CD4-positive, alpha-beta T cell treated with Interleukin-6 for 4 hours (primary cell): Measurements from ENCODE around the gene NRAP.

Experiments
- DNase-seq: peaks from one replicate; pipeline ENCODE4 v3.0.0-alpha.2; 2020; ENCODE audit warnings: mixed read lengths

NRAP gene

GRCh38 chr10:113639966-113640365 lies 23.9 kb downstream of the NRAP start:
- DNase-seq = no peak

DNA sequence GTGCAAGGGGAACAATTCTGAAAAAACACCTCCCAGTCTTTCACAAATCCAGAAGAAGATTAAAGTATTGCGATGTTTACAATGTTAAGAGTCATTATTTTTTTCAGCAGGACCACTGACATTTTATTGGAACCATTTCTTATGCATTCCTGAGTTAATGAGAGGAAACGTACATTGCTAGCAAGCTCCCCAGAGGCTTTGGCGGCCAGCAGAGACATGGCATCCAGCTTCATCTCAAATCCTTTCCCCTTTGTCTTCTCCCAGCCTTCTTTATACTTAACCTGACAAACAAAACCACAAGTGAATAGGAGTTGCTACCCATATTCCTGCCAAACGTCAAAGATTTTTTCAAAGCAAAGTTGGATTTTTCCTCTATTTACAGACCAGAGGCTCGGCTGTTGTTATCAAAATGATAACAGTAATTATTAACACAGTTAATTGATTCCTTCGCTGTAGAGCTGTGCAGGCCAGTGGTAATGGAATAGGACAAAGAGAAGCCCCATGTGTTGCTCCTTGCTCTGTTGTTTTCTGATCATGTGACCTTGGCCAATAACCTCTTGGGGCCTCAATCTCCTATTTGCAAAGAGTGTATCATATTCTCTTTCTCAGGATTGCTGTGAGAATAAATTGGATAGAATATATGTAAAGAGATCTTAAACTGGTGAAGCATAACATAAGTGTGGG lies 32.0 kb downstream of the NRAP start:
- DNase-seq = no peak

DNA sequence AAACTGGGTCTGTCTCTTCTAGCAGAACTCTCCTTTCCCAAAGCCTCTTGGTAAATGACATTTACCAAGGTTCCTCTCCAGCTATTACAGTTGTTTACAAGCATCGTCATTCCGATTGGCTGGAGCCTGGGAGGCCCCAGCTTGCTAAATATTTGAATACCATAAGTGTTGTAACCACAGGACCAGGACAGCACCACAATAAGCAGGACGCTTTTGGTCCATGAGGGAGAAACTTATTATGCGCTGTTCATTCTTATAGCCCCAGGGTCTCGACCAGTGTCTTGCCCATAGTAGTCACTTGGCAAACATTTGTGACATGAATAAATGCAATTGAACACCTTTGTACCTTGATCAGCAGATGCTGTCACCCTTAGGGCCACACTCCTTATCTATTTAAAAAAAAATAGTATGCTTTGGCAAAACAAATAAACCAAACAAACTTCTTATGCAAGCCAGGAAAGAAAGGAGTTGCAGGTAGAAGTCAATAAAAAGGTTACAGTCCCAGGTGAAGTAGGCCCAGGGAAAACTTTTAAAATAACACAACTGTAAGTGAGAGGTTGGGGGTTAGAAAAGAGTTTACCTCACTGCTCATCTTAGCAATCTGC lies 32.8 kb downstream of the NRAP start:
- DNase-seq = no peak

- DNase-seq = no peak
Measured at GRCh38 chr10:113628607-113629153, 35.2 kb downstream of the NRAP start.

DNA sequence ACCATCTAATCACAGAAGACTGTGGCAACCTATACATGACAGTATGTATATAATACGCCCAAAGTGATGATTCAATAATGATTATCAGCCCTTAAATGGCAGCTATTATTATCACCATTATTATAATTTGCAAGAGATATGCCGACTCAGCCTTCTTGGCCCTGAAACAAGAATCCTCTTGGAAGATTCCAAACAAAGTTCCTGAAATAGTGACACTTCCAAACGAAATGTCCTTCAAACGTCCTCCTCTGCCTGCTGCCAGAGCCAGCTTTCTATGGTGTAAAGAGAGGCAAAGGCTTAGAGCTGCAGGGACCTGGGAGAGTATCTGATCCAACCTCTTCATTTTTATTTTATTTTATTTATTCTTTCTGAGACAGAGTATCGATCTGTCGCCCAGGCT lies 36.0 kb downstream of the NRAP start:
- no peak for DNase-seq

- DNase-seq = no peak
Measured at GRCh38 chr10:113626809-113627355, 37.0 kb downstream of the NRAP start.

GRCh38 chr10:113625461-113626186 lies 38.2 kb downstream of the NRAP start:
- DNase-seq = no peak

DNA sequence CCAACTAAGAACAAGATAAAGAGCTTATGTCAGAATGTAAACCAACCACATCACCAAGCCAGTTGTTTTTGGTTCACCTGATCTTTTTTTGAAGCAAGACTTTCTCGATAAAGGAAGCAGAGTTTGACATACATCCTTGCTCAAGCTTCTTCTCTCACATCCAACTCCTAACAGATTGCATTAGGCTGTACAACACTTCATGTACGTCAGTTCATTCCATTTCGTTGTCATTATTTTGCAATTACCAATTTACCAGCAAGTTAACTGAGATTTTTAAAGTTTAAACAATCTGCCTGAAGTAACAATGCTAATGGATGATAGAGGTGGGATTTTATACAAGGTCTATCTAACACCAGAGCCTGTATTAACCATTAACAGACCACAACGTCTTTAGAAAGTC lies 41.0 kb downstream of the NRAP start:
- no peak for DNase-seq

- no peak for DNase-seq
Measured at GRCh38 chr10:113621799-113622198, 42.0 kb downstream of the NRAP start.

GRCh38 chr10:113620936-113621335 lies 42.9 kb downstream of the NRAP start:
- no peak for DNase-seq

DNA sequence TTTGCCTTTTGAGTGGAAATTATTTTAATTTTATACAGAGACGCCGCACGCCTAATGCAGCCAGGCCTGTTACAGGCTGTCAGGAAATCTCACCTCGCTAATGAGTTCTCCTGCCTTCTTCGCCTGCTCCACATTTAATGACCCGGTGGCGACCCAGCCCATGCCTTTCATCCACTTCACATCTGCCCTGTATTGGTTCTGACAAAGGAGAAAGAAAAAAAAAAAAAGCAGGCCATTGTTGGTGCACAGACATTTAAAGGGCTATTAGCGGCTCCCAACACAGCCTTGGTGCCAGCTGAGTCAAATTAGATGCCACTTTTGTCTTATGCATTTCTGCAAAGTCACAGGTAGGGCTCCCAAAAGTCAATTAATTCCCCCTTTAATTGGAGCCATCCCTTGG lies 43.3 kb downstream of the NRAP start:
- DNase-seq = no peak

- no peak for DNase-seq
Measured at GRCh38 chr10:113619401-113619800, 44.4 kb downstream of the NRAP start.

DNA sequence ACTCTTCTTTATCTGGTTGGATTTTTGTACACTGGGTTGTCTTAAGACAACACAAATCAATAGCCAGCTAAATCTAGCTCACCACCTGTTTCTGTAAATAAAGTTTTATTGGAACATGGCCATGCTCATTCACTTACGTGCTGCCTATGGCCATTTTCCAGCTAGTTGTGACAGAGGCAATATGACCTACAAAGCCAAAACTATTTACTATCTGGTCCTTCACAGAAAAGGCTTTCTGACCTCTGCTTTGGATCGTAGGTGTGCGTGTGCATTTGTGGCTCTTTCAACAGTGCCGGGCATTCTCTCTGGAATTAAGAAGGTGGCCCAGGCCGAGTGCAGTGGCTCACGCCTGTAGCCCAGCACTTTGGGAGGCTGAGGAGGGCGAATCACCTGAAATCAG lies 45.5 kb downstream of the NRAP start:
- no peak for DNase-seq

DNA sequence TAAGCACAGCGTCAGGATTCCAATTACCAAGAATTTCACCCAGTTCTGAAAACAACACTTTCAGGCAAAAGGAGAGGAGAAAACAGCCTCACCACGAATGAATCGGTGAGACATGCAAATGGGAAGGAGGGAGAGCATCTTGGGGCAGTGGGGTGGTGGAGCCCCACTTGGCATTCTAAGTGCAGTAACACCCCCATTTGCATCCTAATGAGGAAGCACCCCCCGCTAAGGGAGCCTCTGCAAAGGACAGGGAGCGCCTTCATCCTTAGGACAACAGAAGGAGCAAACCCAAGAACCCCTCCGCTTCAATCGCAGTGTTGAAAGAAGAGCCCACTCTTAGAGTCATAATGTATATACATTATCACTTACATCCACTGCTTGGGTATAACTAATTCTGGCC lies 46.8 kb downstream of the NRAP start:
- no peak for DNase-seq

- no peak for DNase-seq
Measured at GRCh38 chr10:113616244-113617074, 47.4 kb downstream of the NRAP start.

GRCh38 chr10:113613977-113614690 lies 49.7 kb downstream of the NRAP start:
- no peak for DNase-seq

DNA sequence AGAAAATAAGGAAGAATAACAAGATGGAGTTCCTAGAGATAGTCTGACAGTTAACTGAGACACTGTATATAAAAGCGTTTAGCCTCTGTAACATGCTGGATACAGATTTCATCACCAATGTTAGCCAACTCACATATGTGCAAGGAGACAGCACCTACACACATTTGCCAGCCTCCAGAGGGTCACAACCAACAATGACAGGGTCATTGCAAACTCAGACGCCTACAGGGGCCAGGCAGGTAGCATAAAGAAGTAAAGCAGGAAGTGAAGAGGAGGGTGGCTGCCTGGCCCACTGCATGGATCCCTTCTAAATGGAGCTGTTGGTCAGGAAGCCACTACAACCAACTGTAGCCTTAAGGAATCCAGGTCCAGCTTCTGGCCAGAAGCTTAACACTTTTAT lies 50.4 kb downstream of the NRAP start:
- DNase-seq = no peak

- DNase-seq = no peak
Measured at GRCh38 chr10:113612154-113612553, 51.7 kb downstream of the NRAP start.

DNA sequence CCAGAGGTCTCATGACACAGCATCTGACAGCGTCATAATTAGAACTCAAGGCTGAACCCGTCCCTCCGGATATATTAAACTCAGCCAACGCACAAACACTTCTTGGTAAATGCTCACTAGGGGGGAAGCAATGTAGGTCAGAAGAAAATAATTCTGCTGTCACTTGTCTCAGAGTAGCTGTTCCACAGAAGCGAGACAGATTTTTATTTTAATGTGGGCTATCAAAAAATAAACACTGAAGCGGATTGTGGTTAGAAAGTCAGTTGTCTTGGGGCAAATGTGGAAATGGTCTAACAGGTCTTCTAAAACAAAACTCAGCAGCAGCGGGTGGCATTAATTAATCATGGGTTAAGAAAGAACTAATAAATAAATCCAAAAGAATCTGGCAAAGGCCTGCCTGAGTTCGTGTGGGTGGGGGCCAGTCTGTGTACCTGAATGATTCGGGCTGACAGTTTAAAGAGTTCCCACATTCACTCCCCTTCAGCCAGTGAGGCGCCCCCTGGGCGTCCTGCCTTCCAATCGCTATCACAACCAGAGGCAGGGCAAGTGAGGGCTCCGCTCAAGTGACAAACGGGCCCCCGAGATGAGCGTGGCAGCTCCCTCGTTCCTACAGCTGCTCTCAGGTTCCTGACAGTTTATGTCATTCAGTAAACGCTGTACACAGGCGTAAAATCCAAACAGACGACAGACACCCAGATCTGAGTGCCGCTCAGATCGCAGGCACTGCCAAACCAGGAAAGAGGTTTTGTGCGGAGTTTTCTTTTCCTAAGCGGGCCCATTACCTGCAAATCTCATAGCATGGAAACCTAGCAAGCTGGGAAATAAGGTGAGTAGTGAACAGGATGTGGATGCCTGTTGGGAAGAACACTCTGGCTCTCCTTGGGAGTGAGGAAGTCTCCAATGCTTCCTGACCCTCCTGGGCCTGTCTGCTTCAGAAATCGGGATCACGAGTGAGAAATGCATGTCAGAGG lies 52.9 kb downstream of the NRAP start:
- DNase-seq = no peak

GRCh38 chr10:113609704-113610108 lies 54.1 kb downstream of the NRAP start:
- DNase-seq = no peak
